ENCODE measurements around the gene CDON.

- TF ChIP-seq CTCF (IDR thresholded peaks at IDR 0.05; ENCODE audit: low read depth, low read length, poor library complexity, severe bottlenecking) (no peak), EZH2phosphoT487 (IDR thresholded peaks at IDR 0.05; ENCODE audit: borderline replicate concordance, low read length) (no peak)
These were observed at the start of gene CDON for GRCh38 chr11:126062679-126063506.

Data from DOHH2 (cell line).